IgD-negative memory B cell (primary cell): ENCODE data around the gene ELF2. TPM values are rescaled to one million over a fixed set of nuclear protein-coding genes. Genes with fewer than 3 reads are reported as not detected.
"Not testable (repeated sequence)": the region's sequence is repeated elsewhere in the genome, so short reads cannot be mapped to it uniquely, and the experiment has no call there.

Experiments
- H3K27ac Mint-ChIP-seq, 3 donors: one replicate each; pipeline ENCODE4 v1.8.0; 2020 to 2022; ENCODE audit warnings: mild to moderate bottlenecking in 3 of 3, mixed read lengths in 3 of 3, moderate library complexity in 1 of 3
- H3K27me3 Mint-ChIP-seq: one replicate; pipeline ENCODE4 v1.8.0; 2021; ENCODE audit warnings: mixed read lengths
- H3K36me3 Mint-ChIP-seq: one replicate; pipeline ENCODE4 v1.8.0; 2020; ENCODE audit warnings: mild to moderate bottlenecking, mixed read lengths
- H3K4me1 Mint-ChIP-seq, 3 donors: one replicate each; pipeline ENCODE4 v1.8.0; 2020 to 2022; ENCODE audit warnings: mixed read lengths in 3 of 3, mild to moderate bottlenecking in 1 of 3
- H3K4me3 Mint-ChIP-seq, 4 donors: one replicate each; pipeline ENCODE4 v1.8.0; 2020 to 2022; ENCODE audit warnings: mild to moderate bottlenecking in 4 of 4, mixed read lengths in 4 of 4, moderate library complexity in 3 of 4
- H3K9me3 Mint-ChIP-seq, 3 donors: one replicate each; pipeline ENCODE4 v1.8.0; 2020 to 2021; ENCODE audit warnings: mixed read lengths in 3 of 3, mild to moderate bottlenecking in 1 of 3
- polyA plus RNA-seq: library from polyadenylated mRNA; unstranded; fragments of 300-500 nt; fragmentation: Illumina TruSeq; gene quantifications from one replicate; pipeline ENCODE4 v1.2.3, GENCODE V29; 2021

ELF2 gene
- polyA plus RNA-seq, 1 donor from 2014 or later: 33.7 TPM

DNA sequence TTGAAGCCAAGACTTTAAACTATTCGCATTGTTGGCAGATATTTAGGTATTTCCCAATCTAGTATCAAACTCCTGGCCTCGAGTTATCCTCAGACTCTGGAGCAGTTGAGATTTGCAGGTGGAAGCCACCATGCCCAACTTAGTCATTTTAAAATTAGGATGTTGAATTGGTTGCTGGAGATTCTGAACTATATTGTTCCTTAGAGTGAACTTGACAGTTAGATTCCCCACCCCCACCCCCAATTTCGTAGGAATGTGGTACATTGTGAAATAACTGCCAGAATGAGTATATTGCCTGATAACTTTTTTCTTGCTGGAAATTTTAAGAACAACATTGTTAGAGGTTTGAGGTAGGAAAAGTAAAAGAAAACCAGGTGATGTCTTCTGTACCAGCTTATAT lies 159.2 kb downstream of the ELF2 start:
- Mint-ChIP-seq H3K4me1 (peaks cover 20 to 37% (median 23%) of the 10 kb centered on the region in 3 donors), H3K27me3 (no peaks in the 10 kb centered on the region), H3K36me3 (peaks cover 1% of the 10 kb centered on the region), H3K4me3 (peak overlapping the region in 1 of 4 donors; percentile 72), H3K9me3 (no peaks in the 10 kb centered on the region), H3K27ac (peak overlapping the region in 2 of 3 donors; percentile 51 to 91)

DNA sequence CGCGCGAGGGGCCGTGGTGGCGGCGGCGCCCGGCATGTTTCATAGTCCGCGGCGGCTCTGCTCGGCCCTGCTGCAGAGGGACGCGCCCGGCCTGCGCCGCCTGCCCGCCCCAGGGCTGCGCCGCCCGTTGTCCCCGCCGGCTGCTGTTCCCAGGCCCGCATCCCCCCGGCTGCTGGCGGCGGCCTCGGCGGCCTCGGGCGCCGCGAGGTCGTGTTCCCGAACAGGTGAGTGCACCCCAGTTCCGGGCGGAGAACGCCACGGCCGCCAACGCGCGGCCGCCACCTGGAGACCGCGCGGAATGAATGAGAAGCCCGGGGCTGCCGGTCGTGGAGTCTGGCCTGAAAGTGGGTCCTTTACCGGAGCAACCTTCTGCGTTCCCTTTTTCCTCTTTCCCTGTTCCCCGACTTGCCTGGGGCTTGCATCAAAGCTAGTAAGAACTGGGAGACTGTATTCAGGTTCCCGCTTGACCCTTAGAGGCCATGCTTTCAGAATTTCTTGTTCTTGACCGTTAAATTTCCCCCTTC lies 161.0 kb downstream of the ELF2 start:
- Mint-ChIP-seq H3K27ac (peak overlapping the region; percentile 99 to 100 (median 99)), H3K36me3 (no peaks in the 10 kb centered on the region), H3K4me1 (peaks cover 18 to 32% (median 20%) of the 10 kb centered on the region in 3 donors), H3K4me3 (peak overlapping the region; percentile 88 to 98 (median 95)), H3K9me3 (no peaks in the 10 kb centered on the region), H3K27me3 (no peaks in the 10 kb centered on the region)

DNA sequence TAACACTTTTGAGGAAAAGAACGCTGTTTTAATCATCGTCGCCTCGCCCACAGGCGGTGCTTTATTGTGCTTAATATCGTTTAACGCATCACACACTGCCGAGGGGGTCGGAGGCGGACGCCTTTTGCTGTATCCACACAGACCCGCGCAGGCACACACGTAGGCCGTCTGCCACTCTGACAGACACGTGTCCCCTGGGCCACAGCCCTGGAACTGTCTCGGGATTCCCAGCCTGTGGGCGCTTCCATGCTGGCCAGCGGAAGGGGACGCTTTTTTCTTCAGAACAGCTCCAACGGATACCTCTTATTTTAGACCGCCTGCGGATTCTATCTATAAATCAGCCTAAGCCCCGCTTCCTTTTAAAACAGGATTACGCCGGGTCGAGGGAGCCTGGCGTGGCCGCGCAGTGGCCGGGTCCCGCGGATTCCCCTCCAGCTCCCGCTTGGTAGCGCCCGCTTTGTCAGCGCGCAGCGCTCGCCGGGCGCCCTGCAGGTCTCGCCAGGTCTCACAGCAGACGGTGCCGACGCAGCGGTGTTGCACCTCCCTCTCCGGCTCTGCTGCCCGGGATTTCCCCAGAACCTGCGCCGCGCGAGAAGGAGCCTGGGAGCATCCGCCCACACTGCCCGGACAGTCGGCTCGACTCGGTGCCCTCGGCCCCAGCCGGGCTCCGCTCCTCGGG lies 161.6 kb downstream of the ELF2 start, which contains the start of gene NOCT:
TSS of gene NOCT (plus strand) at position 513 of the 679 bp plus-strand sequence. CDS start 201 bp downstream, outside the sequence.
- Mint-ChIP-seq H3K9me3 (no peaks in the 10 kb centered on the region), H3K36me3 (no peaks in the 10 kb centered on the region), H3K4me1 (peaks cover 18 to 32% (median 20%) of the 10 kb centered on the region in 3 donors), H3K27me3 (no peaks in the 10 kb centered on the region), H3K4me3 (peak within 1 kb of the TSS; percentile 88 to 98 (median 95)), H3K27ac (peak within 1 kb of the TSS; percentile 99 to 100 (median 99))

DNA sequence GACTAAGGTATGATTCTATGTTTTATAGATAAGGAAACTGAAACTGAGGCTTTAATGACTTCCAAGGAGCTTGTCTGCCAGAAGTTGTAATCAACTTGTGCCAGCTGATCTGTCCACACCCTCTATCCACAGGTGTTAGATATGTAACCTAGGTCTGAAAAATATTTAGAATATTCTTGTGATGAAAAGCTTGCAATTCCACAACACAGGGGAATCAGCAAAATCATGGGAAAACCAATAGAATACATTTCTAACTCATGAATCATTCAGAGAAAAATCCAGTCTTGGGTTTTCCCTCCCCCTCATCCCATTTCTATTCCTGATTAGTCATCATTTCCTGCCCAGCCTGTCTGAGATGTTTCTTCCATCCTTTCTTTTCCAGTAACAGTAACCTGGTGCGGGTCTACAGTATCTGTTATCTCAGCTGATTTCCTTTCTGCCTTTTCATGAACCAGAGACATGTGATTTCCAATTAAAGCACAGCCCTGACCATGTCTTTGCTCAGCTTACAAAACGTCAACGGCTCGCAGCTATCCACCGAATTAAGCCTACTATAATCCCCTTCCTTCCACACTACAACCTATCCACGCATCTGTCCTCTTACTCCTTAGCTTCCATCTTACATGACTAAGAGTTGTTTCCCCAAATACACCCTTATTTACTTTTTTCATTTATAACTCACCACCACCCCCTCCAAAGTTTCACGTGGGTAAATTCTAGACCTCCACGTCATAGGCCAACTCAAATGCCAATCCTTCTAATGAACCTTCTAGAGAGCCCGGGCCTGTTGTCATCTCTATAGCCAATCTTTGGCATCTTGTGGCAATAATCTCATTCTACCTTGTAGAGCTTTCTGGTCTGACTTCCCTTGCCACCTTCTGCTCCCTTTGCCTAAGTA lies 162.4 kb downstream of the ELF2 start:
- Mint-ChIP-seq H3K36me3 (no peaks in the 10 kb centered on the region), H3K4me3 (peak overlapping the region; percentile 88 to 98 (median 92)), H3K27me3 (no peaks in the 10 kb centered on the region), H3K4me1 (peaks cover 18 to 28% (median 18%) of the 10 kb centered on the region in 3 donors), H3K27ac (peak overlapping the region; percentile 99 to 100 (median 99)), H3K9me3 (no peaks in the 10 kb centered on the region)

DNA sequence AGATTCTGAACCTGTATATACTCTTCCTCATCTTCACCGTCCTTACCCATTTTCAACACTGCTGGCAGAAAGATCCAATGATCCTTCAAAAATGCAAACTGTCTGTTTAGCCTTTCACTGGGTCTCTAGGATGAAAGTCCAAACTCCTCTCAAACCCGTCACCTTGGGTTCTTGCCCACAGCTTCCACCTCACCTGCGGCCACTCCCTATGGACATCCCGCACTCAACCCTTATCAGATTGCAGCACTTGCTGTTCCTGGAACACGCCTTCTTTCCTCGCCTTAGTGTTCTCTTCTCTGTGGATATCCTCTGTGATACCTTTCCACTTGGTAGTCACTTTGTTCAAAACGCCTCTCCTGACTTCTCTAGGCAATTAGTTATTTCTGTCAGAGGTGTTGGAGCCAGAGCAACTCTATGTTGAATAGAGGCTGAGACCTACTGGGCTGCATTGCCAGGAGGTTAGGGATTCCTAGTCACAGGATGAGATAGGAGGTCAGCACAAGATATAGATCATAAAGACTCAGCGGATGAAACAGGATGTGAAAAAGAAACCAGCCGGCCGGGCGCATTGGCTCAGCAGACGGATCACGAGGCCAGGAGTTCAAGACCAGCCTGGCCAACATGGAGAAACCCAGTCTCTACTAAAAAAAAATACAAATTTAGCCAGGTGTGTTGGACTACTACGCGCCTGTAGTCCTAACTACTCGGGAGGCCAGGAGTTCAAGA lies 165.6 kb downstream of the ELF2 start:
- no peaks in the 10 kb centered on the region for H3K27me3 Mint-ChIP-seq
- no peak overlapping the region for H3K27ac Mint-ChIP-seq
- H3K4me1 Mint-ChIP-seq: peaks cover 7 to 17% (median 11%) of the 10 kb centered on the region in 3 donors
- H3K9me3 Mint-ChIP-seq: peaks cover 0 to 3% (median 0%) of the 10 kb centered on the region in 3 donors
- H3K4me3 Mint-ChIP-seq: no peak overlapping the region
- peaks cover 2% of the 10 kb centered on the region for H3K36me3 Mint-ChIP-seq

DNA sequence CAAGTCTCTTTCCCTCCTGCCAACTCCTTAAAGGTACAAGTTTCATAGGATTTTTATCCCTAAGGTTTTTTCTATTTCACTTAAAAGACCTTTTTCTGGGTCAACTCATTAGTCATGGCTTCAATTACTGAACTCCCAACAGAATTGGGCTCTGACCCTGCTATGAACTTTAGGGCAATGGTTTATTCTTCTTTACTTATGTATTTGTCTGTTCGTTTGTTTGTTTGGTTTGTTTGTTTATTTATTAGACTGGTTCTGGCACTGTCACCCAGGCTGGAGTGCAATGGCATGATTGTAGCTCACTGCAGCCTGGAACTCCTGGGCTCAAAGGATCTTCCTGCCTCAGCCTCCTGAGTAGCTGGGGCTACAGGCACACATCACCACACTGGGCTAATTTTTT lies 167.3 kb downstream of the ELF2 start:
- Mint-ChIP-seq H3K4me1 (peaks cover 2 to 10% (median 3%) of the 10 kb centered on the region in 3 donors), H3K27ac (no peak overlapping the region), H3K9me3 (peaks cover 0 to 3% (median 0%) of the 10 kb centered on the region in 3 donors), H3K27me3 (no peaks in the 10 kb centered on the region), H3K36me3 (peaks cover 2% of the 10 kb centered on the region), H3K4me3 (no peak overlapping the region)

DNA sequence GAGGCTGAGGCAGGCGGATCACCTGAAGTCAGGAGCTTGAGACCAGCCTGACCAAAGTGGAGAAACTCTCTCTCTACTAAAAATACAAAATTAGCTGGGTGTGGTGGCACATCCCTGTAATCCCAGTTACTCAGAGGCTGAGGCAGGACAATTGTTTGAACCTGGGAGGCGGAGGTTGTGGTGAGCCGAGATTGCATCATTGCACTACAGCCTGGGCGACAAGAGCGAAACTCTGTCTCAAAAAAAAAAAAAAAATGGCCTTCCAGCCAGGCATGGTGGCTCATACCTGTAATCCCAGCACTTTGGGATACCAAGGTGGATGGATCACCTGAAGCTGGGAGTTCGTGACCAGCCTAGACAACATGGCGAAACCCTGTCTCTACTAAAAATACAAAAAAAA lies 168.7 kb downstream of the ELF2 start:
- H3K9me3 Mint-ChIP-seq, H3K4me3 Mint-ChIP-seq: not testable (repeated sequence)
- H3K27ac Mint-ChIP-seq: peak overlapping the region in 1 of 3 donors; percentile 0

DNA sequence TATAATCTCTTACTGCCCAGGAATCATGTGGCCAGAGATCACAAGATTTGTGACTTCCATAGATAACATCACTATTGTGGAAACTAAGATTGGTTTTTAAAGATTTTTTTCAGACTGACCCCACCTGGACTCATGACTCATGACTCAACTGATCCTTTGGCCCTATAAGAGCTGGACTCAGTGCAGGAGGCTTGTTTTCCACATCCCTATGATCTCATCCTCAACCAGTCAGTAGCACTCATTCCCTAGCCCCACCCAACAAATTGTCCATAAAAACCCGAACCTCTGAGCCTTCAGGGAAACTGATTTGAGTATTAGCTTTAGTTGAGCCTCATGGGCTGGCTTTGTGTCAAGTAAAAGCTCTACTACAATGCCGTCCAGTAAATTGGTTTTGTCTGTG lies 169.4 kb downstream of the ELF2 start:
- Mint-ChIP-seq H3K9me3 (peaks cover 0 to 3% (median 0%) of the 10 kb centered on the region in 3 donors), H3K27ac (no peak overlapping the region), H3K4me1 (no peaks in the 10 kb centered on the region), H3K36me3 (peaks cover 2% of the 10 kb centered on the region), H3K27me3 (no peaks in the 10 kb centered on the region), H3K4me3 (no peak overlapping the region)

More for the DNA sequence above, 168.7 kb downstream of the ELF2 start:
- H3K36me3 Mint-ChIP-seq, H3K27me3 Mint-ChIP-seq, H3K4me1 Mint-ChIP-seq: not testable (repeated sequence)

Other genes with a start within 250 kb of the ELF2 start
- 0.69 TPM for gene NOCT, start 161.4 kb downstream of the ELF2 start, polyA plus RNA-seq
- 0.19 TPM for gene MGARP, start 103.0 kb upstream of the ELF2 start, polyA plus RNA-seq
- 38.9 TPM for gene NAA15, start 124.3 kb upstream of the ELF2 start, polyA plus RNA-seq
- gene NDUFC1, start 125.3 kb upstream of the ELF2 start, polyA plus RNA-seq: 107 TPM